Measurements from ENCODE around the gene PTPRZ1. TPM values are rescaled to one million over a fixed set of nuclear protein-coding genes. Genes with fewer than 3 reads are reported as not detected.

The PTPRZ1 gene
- total and polyA plus RNA-seq, 2 of the 8 experiments (the other 6 are each of a cell fraction or from before 2014, with no cell fraction given), result 112 to 135 TPM

DNA sequence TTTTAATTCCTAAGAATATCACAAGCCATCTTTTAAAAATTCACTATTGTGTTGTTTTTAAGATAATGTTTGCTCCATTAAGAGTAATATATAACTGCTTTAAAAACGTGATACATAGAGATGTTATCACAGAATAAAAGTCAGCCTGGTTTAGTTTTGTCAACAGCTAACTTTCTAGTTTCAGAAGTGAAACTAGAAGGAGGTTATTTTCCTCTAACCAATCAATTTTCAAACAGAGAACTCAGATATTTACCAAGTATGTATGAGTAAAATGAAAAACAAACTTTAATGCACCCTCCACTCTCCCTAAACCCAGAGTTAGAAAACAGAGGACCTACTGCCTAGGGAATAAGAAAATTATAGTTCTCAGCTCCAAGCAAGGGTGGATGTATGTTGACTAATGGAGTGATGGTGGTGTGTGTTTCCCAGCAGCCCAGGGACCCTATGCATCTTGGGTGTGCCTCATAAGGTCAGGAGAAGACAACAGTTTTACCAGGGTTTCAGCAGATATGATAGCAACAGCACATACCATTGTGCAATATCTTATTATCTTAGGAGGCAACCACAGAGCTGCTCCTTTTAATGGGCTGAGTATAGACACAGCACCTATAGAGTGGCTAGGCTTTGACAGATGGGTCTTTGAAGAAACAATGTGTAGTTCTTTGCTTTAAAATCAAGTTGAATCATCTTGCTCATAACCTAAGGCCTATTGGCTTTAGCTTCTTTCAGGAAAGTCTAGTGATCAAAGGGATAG, 58.4 kb downstream of the PTPRZ1 start:
- Histone ChIP-seq H2AK5ac (ENCODE audit: low read depth, low read length) (peak overlapping the region; percentile 69; the same call in 1 of the 2 replicates), H3K79me2 (ENCODE audit: control insufficient read depth in 1 of 2, insufficient read depth in 2 of 2, low read length in 2 of 2) (peaks cover 0 to 47% of the 10 kb centered on the region in 2 experiments; a peak in 2 of 4 replicates), H3K4me1 (replicated peaks in 1 of 4; ENCODE audit: control insufficient read depth in 3 of 4, insufficient read depth in 4 of 4, low read length in 3 of 4) (peaks cover 0 to 14% (median 5%) of the 10 kb centered on the region in 4 experiments; a peak in 6 of 7 replicates), H2BK120ac (replicated peaks; ENCODE audit: low read depth, low read length) (peak overlapping the region; percentile 9), H3K56ac (replicated peaks; ENCODE audit: insufficient read length, low read depth, low read length) (peak overlapping the region; percentile 47), H3K9ac (replicated peaks in 1 of 4; ENCODE audit: extremely low read depth in 1 of 4, low read depth in 3 of 4, low read length in 3 of 4) (no peak overlapping the region), H3K18ac (ENCODE audit: extremely low read depth, low read length) (peak overlapping the region; percentile 84), H3K4me2 (ENCODE audit: insufficient read depth in 1 of 2, low read depth in 2 of 2, low read length in 2 of 2) (no peak overlapping the region; a peak in 1 of 4 replicates), H3K4ac (replicated peaks; ENCODE audit: insufficient read length, low read depth, low read length) (peak overlapping the region; percentile 87), H4K8ac (ENCODE audit: extremely low read depth, insufficient read depth, low read length) (no peak overlapping the region), H3K79me1 (ENCODE audit: low read depth, low read length) (peaks cover 3% of the 10 kb centered on the region; the same call in 1 of the 2 replicates), H3K14ac (ENCODE audit: insufficient read length) (no peak overlapping the region), H2AFZ (ENCODE audit: low read length) (no peak overlapping the region), H3K4me3 (ENCODE audit: extremely low read depth in 1 of 4, insufficient read depth in 2 of 4, low read depth in 3 of 4, low read length in 4 of 4) (no peak overlapping the region), H2BK20ac (ENCODE audit: low read length) (no peak overlapping the region; the same call in 1 of the 2 replicates), H4K91ac (replicated peaks; ENCODE audit: insufficient read length, low read length) (peak overlapping the region; percentile 94), H3K27ac (ENCODE audit: low read depth, low read length) (no peak overlapping the region), H2BK12ac (ENCODE audit: low read depth, low read length) (peak overlapping the region; percentile 96), H3K9me3 (ENCODE audit: insufficient read depth in 2 of 2, low read depth in 1 of 2, low read length in 1 of 2) (no peaks in the 10 kb centered on the region), H4K5ac (ENCODE audit: insufficient read length, low read depth, low read length) (peak overlapping the region; percentile 65), H3K36me3 (ENCODE audit: control insufficient read depth in 2 of 4, insufficient read depth in 4 of 4, low read length in 3 of 4) (peaks cover 0 to 18% (median 5%) of the 10 kb centered on the region in 4 experiments; a peak in 3 of 8 replicates), H2BK5ac (ENCODE audit: low read depth, low read length) (peak overlapping the region; percentile 94), H3K23me2 (ENCODE audit: low read depth, low read length) (0 out of 2 replicates have a peak, but pooled peaks cover 2% of the 10 kb centered on the region), H2BK15ac (ENCODE audit: low read length) (peak overlapping the region; percentile 93), H3K27me3 (replicated peaks in 1 of 4; ENCODE audit: control insufficient read depth in 3 of 4, extremely low read depth in 1 of 4, insufficient read depth in 3 of 4, low read length in 3 of 4) (no peaks in the 10 kb centered on the region), H3K23ac (ENCODE audit: insufficient read length) (no peak overlapping the region), H4K20me1 (replicated peaks in 1 of 2; ENCODE audit: control insufficient read depth in 1 of 2, insufficient read depth in 2 of 2, low read length in 2 of 2) (no peaks in the 10 kb centered on the region)
- ChIA-PET POLR2A (ENCODE audit: partially characterized antibody) (interaction anchor here (0.8 kb wide), 1 partner anchor 22 kb away, joined by 3 read pairs; no protein-coding TSS in a partner anchor), CTCF (ENCODE audit: partially characterized antibody) (interaction anchor here (1.3 to 2.1 kb wide), 3 partner anchors 17 to 63 kb away, joined by 3 to 7 read pairs (median 3); no protein-coding TSS in a partner anchor)
- DNase-seq (ENCODE audit: low read depth in 1 of 2, low spot score in 2 of 2) (no peak), FAIRE-seq (peak; percentile 68)
- WGBS, 2 experiments (ENCODE audit: extremely low coverage in 1 of 2, insufficient coverage in 1 of 2, insufficient read length in 1 of 2, insufficient replicate concordance in 2 of 2, low coverage in 1 of 2, low lambda C conversion rate in 2 of 2, missing lambda C conversion rate in 1 of 2), result 71% methylated on average over 1 of the region's 1 CpG; no CpG with 5 or more reads in 1 of the 2 experiments
- no peak for TF ChIP-seq SP4 (IDR thresholded peaks at IDR 0.05; ENCODE audit: low read length)
- TF ChIP-seq SP2 (IDR thresholded peaks at IDR 0.05; ENCODE audit: low read length), result no peak
- TF ChIP-seq CEBPB (IDR thresholded peaks at IDR 0.05; ENCODE audit: low read depth, low read length), result peak; percentile 25; the same call in 1 of the 2 replicates
- TF ChIP-seq SIX5 (IDR thresholded peaks at IDR 0.05; ENCODE audit: low read depth, low read length), result no peak

Data from H1 (cell line).